Erythroblast (primary cell): ENCODE measurements around the gene BHLHA9.

Source experiments
- GATA1 ChIP-seq: IDR thresholded peaks from 2 replicates; pipeline ENCODE4 v1.6.1; 2011; ENCODE audit warnings: low read depth, mild to moderate bottlenecking, control low read depth, low read length, moderate library complexity
- POLR2A ChIP-seq: IDR thresholded peaks from 2 replicates; pipeline ENCODE4 v1.6.1; 2011; ENCODE audit warnings: mild to moderate bottlenecking, low read length

DNA sequence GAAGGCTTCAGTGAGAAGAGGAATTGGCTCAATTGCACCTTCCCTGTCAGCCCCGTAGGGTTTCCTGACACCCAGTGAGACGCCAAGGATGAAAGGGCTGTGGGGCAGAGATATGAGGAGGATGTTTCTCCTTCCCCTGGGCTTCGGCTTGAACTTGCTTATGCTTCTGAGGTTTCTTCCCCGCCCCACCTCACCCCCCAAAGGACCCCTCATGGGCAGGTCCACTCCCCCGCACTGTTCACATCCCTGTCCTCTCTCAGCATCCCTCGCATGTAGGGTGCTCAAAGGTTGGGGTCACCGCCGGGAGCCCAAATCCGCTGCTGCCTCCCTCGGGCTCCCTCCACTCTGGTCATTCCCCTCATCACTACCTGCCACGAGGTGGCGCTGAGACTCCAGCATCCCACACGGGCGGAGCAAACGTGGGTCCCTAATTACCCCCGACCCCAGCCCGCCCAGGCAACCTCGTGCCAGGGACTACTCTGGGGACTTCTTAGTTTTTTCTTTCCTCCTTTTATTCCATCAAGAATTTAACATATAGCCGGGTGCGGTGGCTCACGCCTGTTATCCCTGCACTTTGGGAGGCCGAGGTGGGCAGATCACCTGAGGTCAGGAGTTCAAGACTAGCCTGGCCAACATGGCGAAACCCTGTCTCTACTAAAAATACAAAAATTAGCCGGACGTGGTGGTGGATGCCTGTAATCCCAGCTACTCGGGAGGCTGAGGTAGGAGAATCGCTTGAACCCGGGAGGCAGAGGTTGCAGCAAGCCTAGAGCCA is 5.9 kb downstream of the BHLHA9 start:
- no peak for TF ChIP-seq POLR2A
- TF ChIP-seq GATA1 = no peak
